K562 (cell line): Measurements from ENCODE around the gene GTF3C1. TPM values are rescaled to one million over a fixed set of nuclear protein-coding genes. Genes with fewer than 3 reads are reported as not detected.

ENCODE experiments used
- DMBX1 ChIP-seq: fragments of 250-450 bp; sonication (Bioruptor Pico); IDR thresholded peaks from 2 replicates; pipeline ENCODE4 v1.8.0; 2022; ENCODE audit warnings: inconsistent platforms, mild to moderate bottlenecking, moderate library complexity, borderline replicate concordance
- FIP1L1 ChIP-seq: fragments of 200-400 bp; formaldehyde crosslinking; IDR thresholded peaks from 2 replicates; pipeline ENCODE4 v1.6.1; 2018; ENCODE audit warnings: mild to moderate bottlenecking, low read depth, low read length; ENCODE audit not compliant: poor library complexity, severe bottlenecking
- GTF2A2 ChIP-seq: IDR thresholded peaks from 2 replicates; pipeline ENCODE4 v1.6.1; 2016; ENCODE audit warnings: mild to moderate bottlenecking, missing genetic modification characterization, missing compliant biosample characterization
- JUN ChIP-seq, 2 experiments: sonication (generic) in 1 of 2; formaldehyde crosslinking in 1 of 2; IDR thresholded peaks; 2 replicates each; pipeline versions ENCODE4 v1.6.1 to v1.8.0; 2012 to 2022; ENCODE audit warnings: borderline replicate concordance in 2 of 2, mild to moderate bottlenecking in 2 of 2, improper control_type of control experiment in 1 of 2, low read depth in 1 of 2, low read length in 1 of 2, missing genetic modification reagents in 1 of 2
- MIER1 ChIP-seq: fragments of 450-650 bp; IDR thresholded peaks from 2 replicates; pipeline ENCODE4 v1.6.1; 2016; ENCODE audit warnings: antibody characterized with exemption, mild to moderate bottlenecking, low read depth
- MTA2 ChIP-seq: fragments of 450-650 bp; IDR thresholded peaks from 2 replicates; pipeline ENCODE4 v1.6.1; 2016; ENCODE audit warnings: low read depth
- MYC ChIP-seq, 2 experiments: fragments of 250-450 bp in 1 of 2; sonication (Bioruptor Pico) in 1 of 2; IDR thresholded peaks; 2 replicates each; pipeline versions ENCODE4 v1.5.1 to v1.6.1; 2012 to 2021; ENCODE audit warnings: low read depth in 2 of 2, borderline replicate concordance in 1 of 2, improper control_type of control experiment in 1 of 2, low read length in 1 of 2, mild to moderate bottlenecking in 1 of 2, moderate library complexity in 1 of 2
- NCOA6 ChIP-seq: fragments of 450-650 bp; IDR thresholded peaks from 2 replicates; pipeline ENCODE4 v1.6.1; 2017; ENCODE audit warnings: mild to moderate bottlenecking
- NR2C2 ChIP-seq, 2 experiments: fragments of 200-800 bp in 1 of 2; sonication (Bioruptor generic) in 1 of 2; sonication (generic) in 1 of 2; formaldehyde crosslinking in 1 of 2; IDR thresholded peaks; 2 replicates each; pipeline versions ENCODE4 v1.6.1 to v1.8.0; 2016 to 2022; ENCODE audit warnings: mild to moderate bottlenecking in 1 of 2, missing compliant biosample characterization in 1 of 2, missing genetic modification characterization in 1 of 2, missing genetic modification reagents in 1 of 2
- NR3C1 ChIP-seq: sonication (generic); formaldehyde crosslinking; IDR thresholded peaks from 2 replicates; pipeline ENCODE4 v1.8.1; 2022; ENCODE audit warnings: missing genetic modification reagents
- OTX1 ChIP-seq: fragments of 450-650 bp; formaldehyde crosslinking; IDR thresholded peaks from 2 replicates; pipeline ENCODE4 v1.4.0; 2022; ENCODE audit warnings: mild to moderate bottlenecking
- PHB2 ChIP-seq: fragments of 450-650 bp; IDR thresholded peaks from 2 replicates; pipeline ENCODE4 v1.6.1; 2017; ENCODE audit warnings: low read depth
- PHF8 ChIP-seq: fragments of 200-600 bp; sonication (generic); IDR thresholded peaks from 2 replicates; pipeline ENCODE4 v1.6.1; 2012; ENCODE audit warnings: mixed run types, mild to moderate bottlenecking, inconsistent platforms, low read length, moderate library complexity, borderline replicate concordance
- SP2 ChIP-seq: IDR thresholded peaks from 2 replicates; pipeline ENCODE4 v1.6.1; 2011; ENCODE audit warnings: mild to moderate bottlenecking, low read depth, low read length, moderate library complexity; ENCODE audit not compliant: poor library complexity, severe bottlenecking; ENCODE audit errors: extremely low read depth
- XRCC4 ChIP-seq: IDR thresholded peaks from one replicate; pipeline ENCODE4 v1.6.1; 2011; ENCODE audit not compliant: insufficient read depth, insufficient read length; ENCODE audit errors: extremely low read depth
- ZBTB1 ChIP-seq: sonication (generic); formaldehyde crosslinking; IDR thresholded peaks from 2 replicates; pipeline ENCODE4 v1.8.1; 2023; ENCODE audit warnings: missing genetic modification reagents, low read depth, mild to moderate bottlenecking, borderline replicate concordance
- ZBTB7A ChIP-seq: IDR thresholded peaks from 2 replicates; pipeline ENCODE4 v1.6.1; 2011; ENCODE audit warnings: low read depth, mild to moderate bottlenecking, low read length, moderate library complexity, borderline replicate concordance; ENCODE audit not compliant: control insufficient read depth
- ZNF239 ChIP-seq: fragments of 250-450 bp; sonication (Bioruptor Pico); IDR thresholded peaks from 2 replicates; pipeline ENCODE4 v1.4.0; 2020; ENCODE audit warnings: mild to moderate bottlenecking
- ZNF24 ChIP-seq: fragments of 450-650 bp; IDR thresholded peaks from 2 replicates; pipeline ENCODE4 v1.6.1; 2016
- ZNF384 ChIP-seq: IDR thresholded peaks from 2 replicates; pipeline ENCODE4 v1.6.1; 2012; ENCODE audit warnings: low read depth, low read length, improper control_type of control experiment
- ZNF668 ChIP-seq: fragments of 250-450 bp; sonication (Bioruptor Pico); IDR thresholded peaks from 2 replicates; pipeline ENCODE4 v1.8.0; 2022; ENCODE audit warnings: mild to moderate bottlenecking, inconsistent platforms
- polyA plus RNA-seq, 8 experiments: library from polyadenylated mRNA; depleted of rRNA in 4 of 8; stranded (reverse) in 5 of 8; unstranded in 3 of 8; fragments of >200 nt; fragmentation: Nextera tagmentation in 2 of 8; fragmentation: Illumina TruSeq in 1 of 8; extraction: Ambion mirVana in 2 of 8; extraction: Trizol in 1 of 8; gene quantifications; 2 replicates each; pipeline versions ENCODE4 v1.2.1 to v1.2.3, GENCODE V29; 2011 to 2014; ENCODE audit warnings: inconsistent platforms in 1 of 8, missing spikeins in 1 of 8
- total RNA-seq, 7 experiments: library from RNA; depleted of rRNA in 6 of 7; stranded (reverse); fragments of >200 nt in 6 of 7; fragmentation: Illumina TruSeq in 2 of 7; extraction: Trizol in 2 of 7; gene quantifications; 2 replicates each; pipeline versions ENCODE4 v1.2.1 to v1.2.3, GENCODE V29; 2011 to 2021; ENCODE audit warnings: low replicate concordance in 1 of 7
- TF ChIP-seq, protein P1 (sequence below): sonication (generic); formaldehyde crosslinking; IDR thresholded peaks from 2 replicates; pipeline ENCODE4 v1.8.0; 2022; ENCODE audit warnings: mild to moderate bottlenecking, low read depth, missing genetic modification reagents
- TF ChIP-seq, protein P2 (sequence below), 2 experiments: IDR thresholded peaks in 1 of 2; conservative IDR thresholded peaks in 1 of 2; 2 replicates each; pipeline ENCODE4 v1.6.1; 2016; ENCODE audit warnings: low read depth in 2 of 2, mild to moderate bottlenecking in 1 of 2, missing compliant biosample characterization in 1 of 2, missing genetic modification characterization in 1 of 2, moderate library complexity in 1 of 2

The GTF3C1 gene
- total and polyA plus RNA-seq, 9 of the 15 experiments (the other 6 are each of a cell fraction or from before 2014, with no cell fraction given) = 0.72 to 63.6 (median 30.9) TPM

DNA sequence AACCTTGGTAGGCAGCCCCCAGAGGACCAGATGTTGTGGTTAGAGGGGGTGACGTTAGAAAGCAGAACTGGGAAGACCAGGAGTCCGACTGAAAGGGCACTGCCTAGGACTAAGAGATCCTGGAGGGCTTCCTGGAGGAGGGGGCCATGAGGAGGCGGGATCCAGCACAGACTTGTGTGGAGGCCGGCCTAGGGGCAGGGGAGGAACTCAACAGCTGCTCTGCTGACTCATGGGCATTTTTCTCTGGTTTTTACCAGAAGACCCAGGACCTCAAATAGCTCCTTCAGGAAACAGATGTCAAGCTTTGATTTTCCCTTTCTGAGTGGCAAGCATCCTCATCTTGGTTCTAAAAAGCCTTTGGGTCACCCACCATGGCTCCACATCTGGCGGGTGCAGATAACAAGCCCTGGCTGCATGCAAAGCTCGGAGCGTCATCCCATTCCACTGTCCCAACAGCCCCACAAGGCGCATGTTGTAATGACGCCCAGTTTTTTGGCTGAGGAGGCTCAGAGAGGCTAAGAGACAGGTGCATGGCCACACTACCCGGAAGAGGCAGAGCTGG, 118.7 kb downstream of the GTF3C1 start (continued):
- no peak for TF ChIP-seq NR2C2 (CRISPR knock-in tag; IDR thresholded peaks at IDR 0.05)
- no peak for TF ChIP-seq NR2C2 (tag; IDR thresholded peaks at IDR 0.05)
- no peak for TF ChIP-seq ZNF384
- TF ChIP-seq ZBTB1 = no peak
- no peak for TF ChIP-seq ZNF24
- peak; percentile 73 for TF ChIP-seq DMBX1
- no peak; the same call in 1 of the 2 replicates for TF ChIP-seq MYC (IDR thresholded peaks at IDR 0.05; ENCODE audit: low read depth, low read length)
- no peak for TF ChIP-seq MYC (CRISPR knock-in tag; IDR thresholded peaks at IDR 0.05; ENCODE audit: borderline replicate concordance, low read depth)
- TF ChIP-seq NCOA6 = no peak
- no peak for TF ChIP-seq XRCC4
- peak; percentile 50; the same call in 1 of the 2 replicates for TF ChIP-seq PHB2
- TF ChIP-seq FIP1L1 = no peak
- no peak for TF ChIP-seq ZNF239 (CRISPR knock-in tag)
- no peak for TF ChIP-seq PHF8
- TF ChIP-seq, protein P1, sequence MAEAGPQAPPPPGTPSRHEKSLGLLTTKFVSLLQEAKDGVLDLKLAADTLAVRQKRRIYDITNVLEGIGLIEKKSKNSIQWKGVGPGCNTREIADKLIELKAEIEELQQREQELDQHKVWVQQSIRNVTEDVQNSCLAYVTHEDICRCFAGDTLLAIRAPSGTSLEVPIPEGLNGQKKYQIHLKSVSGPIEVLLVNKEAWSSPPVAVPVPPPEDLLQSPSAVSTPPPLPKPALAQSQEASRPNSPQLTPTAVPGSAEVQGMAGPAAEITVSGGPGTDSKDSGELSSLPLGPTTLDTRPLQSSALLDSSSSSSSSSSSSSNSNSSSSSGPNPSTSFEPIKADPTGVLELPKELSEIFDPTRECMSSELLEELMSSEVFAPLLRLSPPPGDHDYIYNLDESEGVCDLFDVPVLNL (CRISPR knock-in tag) = no peak
- no peak for TF ChIP-seq GTF2A2 (tag)
- no peak for TF ChIP-seq NR3C1 (CRISPR knock-in tag)
- TF ChIP-seq OTX1 = no peak
- TF ChIP-seq, protein P2, sequence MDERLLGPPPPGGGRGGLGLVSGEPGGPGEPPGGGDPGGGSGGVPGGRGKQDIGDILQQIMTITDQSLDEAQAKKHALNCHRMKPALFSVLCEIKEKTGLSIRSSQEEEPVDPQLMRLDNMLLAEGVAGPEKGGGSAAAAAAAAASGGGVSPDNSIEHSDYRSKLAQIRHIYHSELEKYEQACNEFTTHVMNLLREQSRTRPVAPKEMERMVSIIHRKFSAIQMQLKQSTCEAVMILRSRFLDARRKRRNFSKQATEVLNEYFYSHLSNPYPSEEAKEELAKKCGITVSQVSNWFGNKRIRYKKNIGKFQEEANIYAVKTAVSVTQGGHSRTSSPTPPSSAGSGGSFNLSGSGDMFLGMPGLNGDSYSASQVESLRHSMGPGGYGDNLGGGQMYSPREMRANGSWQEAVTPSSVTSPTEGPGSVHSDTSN (CRISPR knock-in tag; IDR thresholded peaks at IDR 0.05; ENCODE audit: low read depth) = no peak
- TF ChIP-seq, protein P2 (tag; conservative IDR thresholded peaks at IDR 0.05; ENCODE audit: low read depth) = 0 out of 2 replicates have a peak, but pooled peaks have one; percentile 23
- no peak for TF ChIP-seq SP2
- TF ChIP-seq JUN (IDR thresholded peaks at IDR 0.05; ENCODE audit: borderline replicate concordance, low read depth, low read length) = 0 out of 2 replicates have a peak, but pooled peaks have one; percentile 48
- TF ChIP-seq JUN (CRISPR knock-in tag; IDR thresholded peaks at IDR 0.05; ENCODE audit: borderline replicate concordance) = no peak
- TF ChIP-seq ZNF668 (CRISPR knock-in tag) = no peak
- TF ChIP-seq ZBTB7A = no peak
- TF ChIP-seq MTA2 = peak; percentile 78
- TF ChIP-seq MIER1 = no peak
